GM12872 (cell line): ENCODE data around the gene NGF.

Experiments
- TF ChIP-seq, protein P1 (sequence below): IDR thresholded peaks from 3 replicates; pipeline ENCODE4 v1.5.1; 2011; ENCODE audit warnings: low read depth, mild to moderate bottlenecking, low read length, moderate library complexity; ENCODE audit not compliant: insufficient read depth

NGF gene

GRCh38 chr1:115293899-115294298, 44.1 kb downstream of the NGF start:
- TF ChIP-seq, protein P1, sequence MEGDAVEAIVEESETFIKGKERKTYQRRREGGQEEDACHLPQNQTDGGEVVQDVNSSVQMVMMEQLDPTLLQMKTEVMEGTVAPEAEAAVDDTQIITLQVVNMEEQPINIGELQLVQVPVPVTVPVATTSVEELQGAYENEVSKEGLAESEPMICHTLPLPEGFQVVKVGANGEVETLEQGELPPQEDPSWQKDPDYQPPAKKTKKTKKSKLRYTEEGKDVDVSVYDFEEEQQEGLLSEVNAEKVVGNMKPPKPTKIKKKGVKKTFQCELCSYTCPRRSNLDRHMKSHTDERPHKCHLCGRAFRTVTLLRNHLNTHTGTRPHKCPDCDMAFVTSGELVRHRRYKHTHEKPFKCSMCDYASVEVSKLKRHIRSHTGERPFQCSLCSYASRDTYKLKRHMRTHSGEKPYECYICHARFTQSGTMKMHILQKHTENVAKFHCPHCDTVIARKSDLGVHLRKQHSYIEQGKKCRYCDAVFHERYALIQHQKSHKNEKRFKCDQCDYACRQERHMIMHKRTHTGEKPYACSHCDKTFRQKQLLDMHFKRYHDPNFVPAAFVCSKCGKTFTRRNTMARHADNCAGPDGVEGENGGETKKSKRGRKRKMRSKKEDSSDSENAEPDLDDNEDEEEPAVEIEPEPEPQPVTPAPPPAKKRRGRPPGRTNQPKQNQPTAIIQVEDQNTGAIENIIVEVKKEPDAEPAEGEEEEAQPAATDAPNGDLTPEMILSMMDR: no peak

DNA sequence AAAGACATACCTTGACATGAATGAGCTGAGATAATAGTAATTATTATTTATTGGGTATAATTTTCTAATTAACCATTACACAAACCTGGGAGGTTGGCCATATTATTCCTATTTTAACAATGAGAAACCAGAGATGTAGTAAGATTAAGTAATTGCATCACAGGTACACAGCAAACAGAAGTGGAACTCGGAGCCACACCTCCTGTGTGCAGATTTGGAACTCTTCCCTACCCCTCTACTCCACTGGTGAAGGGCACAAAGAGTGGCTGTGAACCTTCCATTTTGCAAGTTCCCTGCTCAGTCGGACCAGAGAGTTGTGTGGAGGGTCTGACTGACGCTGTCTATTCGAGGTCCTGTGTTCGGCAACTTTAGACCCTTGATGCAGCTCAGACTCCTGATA, 45.0 kb downstream of the NGF start:
- TF ChIP-seq, protein P1: no peak

DNA sequence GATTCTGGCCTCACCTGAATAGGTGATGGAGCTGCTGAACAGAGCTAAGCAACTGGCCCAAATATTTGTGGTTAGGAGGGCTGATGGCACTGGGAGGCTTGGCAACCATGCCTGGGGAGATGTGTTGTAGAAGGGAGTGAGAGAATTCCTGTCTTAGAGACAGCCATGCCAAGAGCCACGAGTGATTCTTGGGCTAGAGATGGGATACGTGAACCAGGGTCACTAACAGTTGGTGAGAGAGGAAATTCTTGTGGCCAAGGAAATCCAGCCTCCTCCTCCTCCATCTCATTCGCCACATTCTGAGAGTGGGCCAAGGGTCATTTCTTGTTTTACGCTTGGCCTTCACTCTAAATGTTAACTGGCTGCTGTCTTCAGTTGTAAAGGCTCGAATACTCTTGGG, 46.3 kb downstream of the NGF start:
- TF ChIP-seq, protein P1: no peak

DNA sequence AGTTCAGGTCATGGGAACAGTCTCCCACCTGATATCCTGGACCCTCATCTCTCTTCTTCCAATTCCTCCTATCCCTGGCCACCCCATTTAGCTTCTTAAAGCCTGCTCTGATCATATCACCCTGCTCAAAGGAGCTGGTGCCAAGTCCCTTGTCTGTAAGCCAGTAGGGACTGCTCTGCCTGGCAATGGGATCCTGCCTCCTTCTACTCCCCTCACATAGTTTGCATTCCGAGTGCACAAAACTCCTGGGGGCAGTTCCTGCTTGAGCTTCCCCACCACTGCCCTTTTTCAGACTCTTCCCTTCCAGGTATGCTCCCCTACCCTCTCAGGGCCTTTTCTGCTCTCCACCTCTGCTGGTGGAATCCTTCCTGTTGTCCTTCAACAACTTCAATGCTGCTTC, 48.1 kb downstream of the NGF start:
- TF ChIP-seq, protein P1: no peak

DNA sequence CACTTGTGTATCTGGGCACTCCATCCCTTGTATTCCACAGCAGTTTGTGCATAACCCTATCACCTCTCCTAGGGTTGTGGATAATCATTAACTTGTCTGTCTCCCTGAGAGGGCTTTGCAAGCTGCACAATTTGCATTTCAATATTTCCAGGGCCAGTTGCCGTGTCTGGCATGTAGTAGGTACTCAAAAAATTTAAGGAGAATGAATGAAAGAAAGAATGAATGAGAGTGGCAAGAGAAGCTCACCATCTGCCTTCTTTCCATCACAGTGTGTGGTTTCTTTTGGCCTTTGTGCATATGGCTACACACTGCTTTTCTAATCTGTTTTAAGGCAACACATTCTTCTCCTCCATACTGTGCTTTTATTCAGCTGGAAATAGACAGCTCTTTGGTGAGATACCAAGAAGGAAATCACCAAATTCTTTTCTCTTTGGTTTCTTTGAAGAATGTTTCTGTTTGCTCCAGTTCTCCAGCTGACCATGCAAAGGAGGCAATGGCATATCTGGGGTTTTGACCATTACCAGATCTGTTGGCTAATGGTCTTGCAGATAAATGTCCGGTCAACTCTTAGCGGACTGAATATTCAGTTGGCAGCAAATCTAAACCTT, 49.4 kb downstream of the NGF start:
- TF ChIP-seq, protein P1: no peak

GRCh38 chr1:115286431-115287205, 51.4 kb downstream of the NGF start:
- TF ChIP-seq, protein P1: no peak

DNA sequence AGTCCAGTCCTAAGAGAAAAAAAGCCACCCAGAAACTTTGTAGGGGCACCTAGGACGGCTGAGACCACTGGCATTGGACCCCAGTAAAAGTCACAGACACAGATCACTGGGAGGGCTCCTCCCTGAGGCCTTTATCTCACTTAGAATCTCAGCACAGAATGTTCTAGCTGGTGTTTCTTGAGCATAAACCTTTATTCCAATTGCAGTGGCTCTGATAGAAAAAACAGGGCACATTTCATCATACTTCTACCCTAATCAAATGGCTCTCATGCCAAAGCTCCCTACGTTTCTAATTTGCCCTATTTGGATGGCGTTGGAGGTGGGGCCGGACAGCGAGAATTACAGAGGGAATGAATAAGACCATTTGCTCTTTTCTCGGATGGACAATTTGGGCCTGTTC, 53.8 kb downstream of the NGF start:
- TF ChIP-seq, protein P1: no peak
